Stromal cell of bone marrow (primary cell): ENCODE results near the gene MINPP1.
A peak's percentile ranks its signal among the peaks of the same experiment; 100 is the strongest.

Experiments used
- DNase-seq: peaks from one replicate; pipeline ENCODE4 v3.0.0-alpha.2; 2012; ENCODE audit warnings: low read depth

MINPP1 gene

GRCh38 chr10:87519582-87519981, 14.9 kb downstream of the MINPP1 start:
- no peak for DNase-seq

- DNase-seq = no peak
Observed at GRCh38 chr10:87523731-87524130, 19.0 kb downstream of the MINPP1 start.

GRCh38 chr10:87524296-87524695, 19.6 kb downstream of the MINPP1 start:
- DNase-seq = no peak

GRCh38 chr10:87531908-87532622, 27.4 kb downstream of the MINPP1 start:
- DNase-seq = no peak

GRCh38 chr10:87532696-87533095, 28.0 kb downstream of the MINPP1 start:
- no peak for DNase-seq

- DNase-seq = no peak
Observed at GRCh38 chr10:87534173-87534858, 29.6 kb downstream of the MINPP1 start.

GRCh38 chr10:87538092-87539015, 33.7 kb downstream of the MINPP1 start:
- no peak for DNase-seq

- DNase-seq = no peak
Observed at GRCh38 chr10:87541114-87541513, 36.4 kb downstream of the MINPP1 start.

- no peak for DNase-seq
Observed at GRCh38 chr10:87544721-87545120, 40.0 kb downstream of the MINPP1 start.

GRCh38 chr10:87545783-87546182, 41.1 kb downstream of the MINPP1 start:
- no peak for DNase-seq

- no peak for DNase-seq
Observed at GRCh38 chr10:87546210-87546609, 41.5 kb downstream of the MINPP1 start.

- no peak for DNase-seq
Observed at GRCh38 chr10:87546971-87547413, 42.3 kb downstream of the MINPP1 start.

GRCh38 chr10:87547734-87548311, 43.1 kb downstream of the MINPP1 start:
- DNase-seq = peak; percentile 84

GRCh38 chr10:87550741-87551140, 46.0 kb downstream of the MINPP1 start:
- no peak for DNase-seq

- DNase-seq = no peak
Observed at GRCh38 chr10:87551326-87551725, 46.6 kb downstream of the MINPP1 start.

GRCh38 chr10:87552248-87552929, 47.7 kb downstream of the MINPP1 start:
- DNase-seq = no peak

- no peak for DNase-seq
Observed at GRCh38 chr10:87557409-87557808, 52.7 kb downstream of the MINPP1 start.

- DNase-seq = no peak
Observed at GRCh38 chr10:87558333-87558732, 53.6 kb downstream of the MINPP1 start.

GRCh38 chr10:87559392-87559791, 54.7 kb downstream of the MINPP1 start:
- no peak for DNase-seq

- no peak for DNase-seq
Observed at GRCh38 chr10:87560495-87561129, 55.9 kb downstream of the MINPP1 start.

- no peak for DNase-seq
Observed at GRCh38 chr10:87562750-87563149, 58.1 kb downstream of the MINPP1 start.
